ENCODE data around the gene OR6V1. TPM values are rescaled to one million over a fixed set of nuclear protein-coding genes. Genes with fewer than 3 reads are reported as not detected.

The OR6V1 gene
- total RNA-seq = not detected in 2 replicates

GRCh38 chr7:143052041-143052440, at the start of gene OR6V1:
TSS of gene OR6V1 (plus strand) at chr7:143052341. CDS start at chr7:143052341, 0 bp downstream.

GRCh38 chr7:143027032-143027431, 25.1 kb upstream of the OR6V1 start, which contains the start of gene OR9A2:
TSS of gene OR9A2 (minus strand) at chr7:143027132. CDS start at chr7:143027132, 0 bp downstream.

Other genes starting within 250 kb of the OR6V1 start
- 5.7 and 6.5 TPM in 2 replicates for gene EPHB6, start 197.3 kb upstream of the OR6V1 start, total RNA-seq
- gene TRPV6, start 166.6 kb upstream of the OR6V1 start, total RNA-seq = not detected in 2 replicates
- not detected in 2 replicates for gene TRPV5, start 118.6 kb upstream of the OR6V1 start, total RNA-seq
- gene LLCFC1, start 112.9 kb upstream of the OR6V1 start, total RNA-seq = not detected in 2 replicates
- 0.49 TPM in 1 of 2 replicates, not detected in the other for gene KEL, start 90.0 kb upstream of the OR6V1 start, total RNA-seq
- not detected in 2 replicates for gene OR9A2, start 25.2 kb upstream of the OR6V1 start, total RNA-seq
- gene PIP, start 79.7 kb downstream of the OR6V1 start, total RNA-seq = 0.32 and 2.9 TPM in 2 replicates
- gene TAS2R39, start 131.1 kb downstream of the OR6V1 start, total RNA-seq = not detected in 2 replicates
- gene TAS2R40, start 169.7 kb downstream of the OR6V1 start, total RNA-seq = not detected in 2 replicates
- 126 and 130 TPM in 2 replicates for gene GSTK1, start 211.1 kb downstream of the OR6V1 start, total RNA-seq
- gene TMEM139, start 232.6 kb downstream of the OR6V1 start, total RNA-seq = not detected in 2 replicates
- 6.7 and 9.1 TPM in 2 replicates for gene CASP2, start 236.0 kb downstream of the OR6V1 start, total RNA-seq

Data from cardiac atrium fibroblast (primary cell).